SK-N-MC (cell line): ENCODE measurements around the gene SLC1A2.

ENCODE experiments used
- DNase-seq: peaks from one replicate; pipeline ENCODE4 v3.0.0-alpha.2; 2011; ENCODE audit warnings: low read depth, low spot score
- H3K27ac ChIP-seq: fragments of 200-600 bp; sonication (generic); 2 replicates; pipeline ENCODE4 v1.5.1; 2016; ENCODE audit warnings: mixed run types
- H3K36me3 ChIP-seq: fragments of 200-600 bp; sonication (generic); 2 replicates; pipeline ENCODE4 v1.6.1; 2017; ENCODE audit warnings: antibody characterized with exemption, low read length, mixed read lengths; ENCODE audit not compliant: insufficient read depth
- H3K4me3 ChIP-seq: fragments of 200-600 bp; sonication (generic); 2 replicates; pipeline ENCODE4 v1.5.1; 2016
- H3K9ac ChIP-seq: fragments of 200-600 bp; sonication (generic); 2 replicates; pipeline ENCODE4 v1.8.0; 2017; ENCODE audit warnings: mixed run types, mixed read lengths; ENCODE audit not compliant: insufficient read length
- H3K9me3 ChIP-seq: fragments of 200-600 bp; sonication (generic); 2 replicates; pipeline ENCODE4 v1.6.1; 2017; ENCODE audit warnings: low read depth, mild to moderate bottlenecking, antibody characterized with exemption, low read length, moderate library complexity, mixed read lengths
- EZH2 ChIP-seq: fragments of 200-600 bp; sonication (generic); IDR thresholded peaks from one replicate; pipeline ENCODE4 v1.6.1; 2017; ENCODE audit warnings: antibody characterized with exemption
- FOXP2 ChIP-seq: optimal IDR thresholded peaks from 2 replicates; pipeline ENCODE3; 2011; ENCODE audit warnings: mild to moderate bottlenecking, moderate library complexity; ENCODE audit not compliant: insufficient read depth; ENCODE audit errors: extremely low read length, control extremely low read depth
- POLR2AphosphoS5 ChIP-seq: IDR thresholded peaks from 2 replicates; pipeline ENCODE4 v1.6.1; 2012; ENCODE audit warnings: mild to moderate bottlenecking, low read depth, low read length, borderline replicate concordance

SLC1A2 gene

GRCh38 chr11:35376613-35377012 lies 42.7 kb downstream of the SLC1A2 start:
- no peaks in the 10 kb centered on the region for H3K9me3 ChIP-seq
- no peaks in the 10 kb centered on the region for H3K36me3 ChIP-seq
- no peak overlapping the region for H3K9ac ChIP-seq
- TF ChIP-seq POLR2AphosphoS5 (no peak), FOXP2 (no peak), EZH2 (no peak)
- no peak overlapping the region for H3K4me3 ChIP-seq
- no peak overlapping the region for H3K27ac ChIP-seq
- no peak for DNase-seq

- H3K4me3 ChIP-seq: no peak overlapping the region
- no peak overlapping the region for H3K9ac ChIP-seq
Observed at GRCh38 chr11:35376118-35376510, 43.2 kb downstream of the SLC1A2 start.

GRCh38 chr11:35375332-35376117 lies 43.8 kb downstream of the SLC1A2 start:
- no peak for TF ChIP-seq EZH2
- no peak for TF ChIP-seq POLR2AphosphoS5
- no peak for TF ChIP-seq FOXP2
- Histone ChIP-seq H3K4me3 (no peak overlapping the region), H3K27ac (no peak overlapping the region), H3K9me3 (no peaks in the 10 kb centered on the region), H3K9ac (no peak overlapping the region), H3K36me3 (no peaks in the 10 kb centered on the region)
- DNase-seq: no peak

More at GRCh38 chr11:35376118-35376510, 43.2 kb downstream of the SLC1A2 start:
- H3K9me3 ChIP-seq: no peaks in the 10 kb centered on the region
- no peak for TF ChIP-seq POLR2AphosphoS5
- H3K27ac ChIP-seq: no peak overlapping the region
- no peaks in the 10 kb centered on the region for H3K36me3 ChIP-seq
- DNase-seq: no peak

- no peak overlapping the region for H3K27ac ChIP-seq
- TF ChIP-seq FOXP2 (no peak), POLR2AphosphoS5 (no peak)
- no peak overlapping the region for H3K4me3 ChIP-seq
- DNase-seq: no peak
- no peaks in the 10 kb centered on the region for H3K36me3 ChIP-seq
- H3K9me3 ChIP-seq: no peaks in the 10 kb centered on the region
- no peak overlapping the region for H3K9ac ChIP-seq
Observed at GRCh38 chr11:35373284-35373933, 45.9 kb downstream of the SLC1A2 start.

- no peak for DNase-seq
- no peak for TF ChIP-seq POLR2AphosphoS5
- TF ChIP-seq FOXP2: no peak
- no peak for TF ChIP-seq EZH2
- Histone ChIP-seq H3K36me3 (no peaks in the 10 kb centered on the region), H3K4me3 (no peak overlapping the region), H3K27ac (no peak overlapping the region), H3K9ac (no peak overlapping the region), H3K9me3 (no peaks in the 10 kb centered on the region)
Observed at GRCh38 chr11:35372565-35373283, 46.6 kb downstream of the SLC1A2 start.

GRCh38 chr11:35367491-35367890 lies 51.9 kb downstream of the SLC1A2 start:
- no peak for TF ChIP-seq POLR2AphosphoS5
- TF ChIP-seq FOXP2: no peak
- no peak for TF ChIP-seq EZH2
- H3K4me3 ChIP-seq: no peak overlapping the region
- no peak overlapping the region for H3K9ac ChIP-seq
- no peaks in the 10 kb centered on the region for H3K36me3 ChIP-seq
- no peaks in the 10 kb centered on the region for H3K9me3 ChIP-seq
- H3K27ac ChIP-seq: no peak overlapping the region
- DNase-seq: no peak

GRCh38 chr11:35366798-35367197 lies 52.6 kb downstream of the SLC1A2 start:
- Histone ChIP-seq H3K9me3 (no peaks in the 10 kb centered on the region), H3K36me3 (no peaks in the 10 kb centered on the region), H3K9ac (no peak overlapping the region), H3K4me3 (no peak overlapping the region), H3K27ac (no peak overlapping the region)
- DNase-seq: no peak
- TF ChIP-seq EZH2 (no peak), POLR2AphosphoS5 (no peak), FOXP2 (no peak)

- no peak for DNase-seq
- H3K4me3 ChIP-seq: no peak overlapping the region
- no peak overlapping the region for H3K9ac ChIP-seq
- TF ChIP-seq POLR2AphosphoS5: no peak
- no peaks in the 10 kb centered on the region for H3K9me3 ChIP-seq
- no peak overlapping the region for H3K27ac ChIP-seq
- H3K36me3 ChIP-seq: no peaks in the 10 kb centered on the region
Observed at GRCh38 chr11:35365961-35366360, 53.4 kb downstream of the SLC1A2 start.
